GM19043 (cell line): ENCODE data around the gene HORMAD1.
A peak's percentile ranks its signal among the peaks of the same experiment; 100 is the strongest.
"Not testable (repeated sequence)": the region's sequence is repeated elsewhere in the genome, so short reads cannot be mapped to it uniquely, and the experiment has no call there.

Experiments
- ATAC-seq: cut with Tn5 transposase; IDR thresholded peaks from one replicate; pipeline ENCODE4 v1.9.1; 2021; ENCODE audit warnings: low read depth; ENCODE audit not compliant: unreplicated experiment

The HORMAD1 gene

GRCh38 chr1:150703427-150703826 is 17.3 kb downstream of the HORMAD1 start:
- no peak for ATAC-seq

- peak; percentile 97 for ATAC-seq
These were observed 23.4 kb downstream of the HORMAD1 start, which contains the start of gene GOLPH3L for GRCh38 chr1:150696995-150697927. Gene GOLPH3L (minus strand): TSS chr1:150697154. CDS start chr1:150694838, 2,316 bp downstream.

- ATAC-seq: no peak
These were observed 24.1 kb downstream of the HORMAD1 start for GRCh38 chr1:150696590-150696989.

- no peak for ATAC-seq
These were observed 24.5 kb downstream of the HORMAD1 start for GRCh38 chr1:150696162-150696561.

- ATAC-seq: no peak
These were observed 25.1 kb downstream of the HORMAD1 start for GRCh38 chr1:150695561-150695960.

GRCh38 chr1:150692720-150693119 is 28.0 kb downstream of the HORMAD1 start:
- no peak for ATAC-seq

GRCh38 chr1:150688763-150689162 is 31.9 kb downstream of the HORMAD1 start:
- no peak for ATAC-seq

GRCh38 chr1:150686275-150686674 is 34.4 kb downstream of the HORMAD1 start:
- ATAC-seq: no peak

GRCh38 chr1:150683914-150684313 is 36.8 kb downstream of the HORMAD1 start:
- ATAC-seq: no peak

- no peak for ATAC-seq
These were observed 41.7 kb downstream of the HORMAD1 start for GRCh38 chr1:150678988-150679387.

GRCh38 chr1:150674881-150675280 is 45.8 kb downstream of the HORMAD1 start:
- ATAC-seq: no peak

GRCh38 chr1:150663321-150663720 is 57.4 kb downstream of the HORMAD1 start:
- ATAC-seq: no peak

- ATAC-seq: no peak
These were observed 57.9 kb downstream of the HORMAD1 start for GRCh38 chr1:150662811-150663210.

- ATAC-seq: no peak
These were observed 59.5 kb downstream of the HORMAD1 start for GRCh38 chr1:150661156-150661555.

GRCh38 chr1:150660584-150660983 is 60.1 kb downstream of the HORMAD1 start:
- ATAC-seq: no peak

- ATAC-seq: not testable (repeated sequence)
These were observed 63.6 kb downstream of the HORMAD1 start for GRCh38 chr1:150657064-150657463.

GRCh38 chr1:150654635-150655034 is 66.1 kb downstream of the HORMAD1 start:
- not testable (repeated sequence) for ATAC-seq

GRCh38 chr1:150650193-150650592 is 70.5 kb downstream of the HORMAD1 start:
- ATAC-seq: no peak

- ATAC-seq: no peak
These were observed 71.1 kb downstream of the HORMAD1 start for GRCh38 chr1:150649441-150650075.
